Measurements from ENCODE around the gene PAN2.
"Not testable (repeated sequence)": the region's sequence is repeated elsewhere in the genome, so short reads cannot be mapped to it uniquely, and the experiment has no call there.

Gene PAN2

GRCh38 chr12:56339158-56339422 is 5.3 kb upstream of the PAN2 start:
- no peak for DNase-seq

GRCh38 chr12:56338308-56339157 is 4.7 kb upstream of the PAN2 start, which contains the start of gene IL23A:
Gene IL23A, plus strand, starts transcription at chr12:56338884. Its CDS starts 161 bp downstream, at chr12:56339045.
- DNase-seq, result peak; percentile 91

DNA sequence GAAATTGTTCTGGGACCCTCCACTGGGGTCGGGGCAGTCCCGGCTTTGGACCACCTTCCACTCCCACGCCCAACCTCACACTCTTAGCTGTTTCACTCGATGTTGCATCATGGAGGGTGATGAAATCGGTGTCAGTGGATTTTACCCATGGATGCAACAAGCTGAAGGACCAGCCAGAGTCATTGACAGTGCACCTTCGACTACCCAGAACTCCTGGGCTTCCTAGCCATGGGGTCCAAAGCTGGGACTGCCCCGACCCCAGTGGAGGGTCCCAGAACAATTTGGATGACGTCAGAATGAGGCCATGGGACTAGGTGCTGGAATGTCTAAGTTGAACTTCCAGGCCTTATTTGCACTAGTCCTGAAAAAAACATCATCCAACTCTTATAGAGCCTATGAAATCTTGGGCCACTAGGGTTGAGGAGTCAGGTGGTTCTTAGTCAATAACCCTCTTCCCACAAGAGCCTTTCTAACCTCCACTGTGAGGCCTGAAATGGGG is 4.0 kb upstream of the PAN2 start:
- DNase-seq, result no peak

- no peak for DNase-seq
These were observed 2.8 kb upstream of the PAN2 start for GRCh38 chr12:56336361-56337167.

DNA sequence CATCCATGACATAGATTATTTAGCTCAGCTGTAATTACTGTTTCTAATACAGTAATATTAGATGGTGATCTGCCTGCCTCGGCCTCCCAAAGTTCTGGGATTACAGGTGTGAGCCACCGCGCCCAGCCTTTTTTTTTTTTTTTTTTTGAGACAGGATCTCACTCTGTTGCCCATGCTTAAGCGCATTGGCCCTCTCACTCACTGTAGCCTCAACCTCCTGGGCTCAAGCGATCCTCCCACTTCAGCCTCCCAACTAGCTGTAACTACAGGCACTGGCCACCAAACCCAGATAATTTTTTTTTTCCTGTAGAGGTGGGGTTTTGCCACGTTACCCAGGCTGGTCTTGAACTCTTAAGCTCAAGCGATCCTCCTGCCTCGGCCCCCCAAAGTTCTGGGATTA is 1.7 kb upstream of the PAN2 start:
- not testable (repeated sequence) for DNase-seq

DNA sequence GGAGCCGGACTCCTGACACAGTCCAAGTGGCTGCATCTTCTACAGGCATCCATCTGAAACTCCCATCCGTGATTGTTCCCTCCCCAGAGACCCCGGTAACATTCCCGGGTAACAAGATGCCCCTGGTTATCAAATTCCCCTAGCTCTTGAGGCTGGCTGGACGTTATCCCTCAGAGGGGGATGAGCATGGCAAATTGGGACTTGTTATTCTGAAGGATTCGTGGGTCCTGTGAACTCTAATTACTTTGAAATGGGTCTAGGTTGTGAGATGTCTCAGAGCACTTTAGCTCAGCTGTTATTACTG is 642 bp upstream of the PAN2 start:
- DNase-seq, result no peak

DNA sequence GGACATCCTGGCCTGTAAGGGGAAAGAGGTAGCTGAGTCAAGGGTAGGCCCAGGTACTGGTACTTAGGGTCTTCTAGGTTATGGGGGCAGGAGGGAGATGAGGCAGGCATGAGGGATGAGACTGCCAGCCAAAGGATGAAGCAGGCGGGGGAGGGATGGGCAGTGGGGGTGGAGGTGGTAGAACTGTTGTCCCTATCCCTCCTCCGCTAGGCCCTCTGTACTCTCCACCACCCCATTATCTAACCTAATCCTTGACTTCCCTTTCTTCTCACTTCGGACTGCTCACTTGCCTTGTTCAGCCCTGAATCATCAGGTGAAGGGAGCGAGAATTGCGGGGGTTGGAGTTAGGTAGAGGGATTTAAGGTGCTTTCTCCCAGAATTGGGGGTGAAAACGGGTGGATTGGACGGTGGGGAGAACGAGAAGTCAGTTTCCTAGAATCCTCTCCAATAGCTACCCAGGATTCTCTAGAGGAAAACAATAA is 562 bp downstream of the PAN2 start:
- DNase-seq, result no peak

- DNase-seq, result no peak
These were observed 1.1 kb downstream of the PAN2 start for GRCh38 chr12:56332512-56333196.

DNA sequence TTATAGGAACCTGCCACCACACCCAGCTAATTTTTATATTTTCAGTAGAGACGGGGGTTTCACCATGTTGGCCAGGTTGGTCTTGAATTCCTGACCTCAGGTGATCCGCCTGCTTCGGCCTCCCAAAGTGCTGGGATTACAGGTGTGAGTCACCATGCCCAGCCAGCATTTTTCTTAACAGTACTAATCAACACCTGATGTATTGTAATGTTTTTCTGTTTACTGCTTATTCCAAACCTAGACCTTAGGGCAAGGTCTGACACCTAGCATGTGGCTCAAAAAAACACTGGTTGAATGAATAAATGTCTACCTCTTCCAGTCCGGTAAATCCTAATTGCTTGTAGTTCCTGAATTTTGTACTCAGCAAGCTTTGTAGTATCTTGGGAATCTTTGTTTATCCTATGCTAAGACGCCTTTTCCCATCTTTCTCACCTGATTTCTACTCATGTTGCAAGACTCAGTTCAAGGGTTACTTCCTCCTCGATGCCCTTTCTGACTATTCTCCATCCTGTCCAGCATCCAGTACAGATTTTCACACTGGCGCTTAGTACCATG is 2.8 kb downstream of the PAN2 start:
- DNase-seq, result no peak

- DNase-seq, result no peak
These were observed 7.3 kb downstream of the PAN2 start for GRCh38 chr12:56326533-56326932.

- no peak for DNase-seq
These were observed 7.7 kb downstream of the PAN2 start for GRCh38 chr12:56326126-56326525.

GRCh38 chr12:56324206-56324605 is 9.6 kb downstream of the PAN2 start:
- DNase-seq, result no peak

DNA sequence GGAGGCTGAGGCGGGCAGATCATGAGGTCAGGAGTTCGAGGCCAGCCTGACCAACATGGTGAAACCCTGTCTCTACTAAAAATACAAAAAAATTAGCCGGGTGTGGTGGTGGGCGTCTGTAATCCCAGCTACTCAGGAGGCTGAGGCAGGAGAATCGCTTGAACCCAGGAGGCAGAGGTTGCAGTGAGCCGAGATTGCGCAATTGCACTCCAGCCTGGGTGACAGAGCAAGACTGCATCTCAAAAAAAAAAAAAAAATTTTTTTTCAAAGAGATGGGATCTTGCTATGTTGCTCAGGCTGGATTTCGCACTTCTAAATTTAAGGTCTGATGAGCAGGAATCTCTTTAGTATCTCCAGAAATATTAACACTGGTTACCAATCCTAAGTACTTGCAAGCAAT is 12.2 kb downstream of the PAN2 start:
- DNase-seq, result not testable (repeated sequence)

DNA sequence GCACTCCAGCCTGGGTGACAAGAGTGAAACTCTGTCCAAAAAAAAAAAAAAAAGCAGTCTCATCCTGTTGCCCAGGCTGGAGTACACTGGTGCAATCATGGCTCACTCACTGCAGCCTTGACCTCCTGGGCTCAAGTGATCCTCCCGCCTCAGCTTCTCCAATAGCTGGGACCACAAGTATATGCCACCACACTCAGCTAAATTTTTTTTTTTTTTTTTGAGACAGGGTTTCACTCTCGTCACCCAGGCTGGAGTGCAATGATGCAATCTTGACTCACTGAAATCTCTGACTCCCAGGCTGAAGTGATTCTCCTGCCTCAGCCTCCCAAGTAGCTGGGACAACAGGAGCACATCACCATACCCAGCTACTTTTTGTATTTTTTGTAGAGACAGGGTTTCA is 12.8 kb downstream of the PAN2 start:
- DNase-seq, result peak; percentile 14

DNA sequence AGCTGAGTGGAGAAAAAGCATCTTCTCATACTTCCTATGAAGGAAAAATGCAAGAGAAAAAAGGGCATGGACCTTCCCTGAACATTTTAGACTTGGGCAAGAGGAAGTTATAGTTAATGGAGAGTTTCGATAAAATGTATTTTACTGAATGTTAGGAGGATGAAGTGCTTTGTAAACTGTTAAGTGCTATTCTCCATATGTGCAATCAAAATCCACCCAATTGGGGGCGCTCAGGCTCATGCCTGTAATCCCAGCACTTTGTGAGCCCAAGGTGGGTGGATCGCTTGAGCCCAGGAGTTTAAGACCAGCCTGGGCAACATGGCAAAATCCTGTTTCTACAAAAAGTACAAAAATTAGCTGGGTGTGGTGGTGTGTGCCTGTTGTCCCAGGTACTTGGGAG is 16.1 kb downstream of the PAN2 start:
- no peak for DNase-seq

DNA sequence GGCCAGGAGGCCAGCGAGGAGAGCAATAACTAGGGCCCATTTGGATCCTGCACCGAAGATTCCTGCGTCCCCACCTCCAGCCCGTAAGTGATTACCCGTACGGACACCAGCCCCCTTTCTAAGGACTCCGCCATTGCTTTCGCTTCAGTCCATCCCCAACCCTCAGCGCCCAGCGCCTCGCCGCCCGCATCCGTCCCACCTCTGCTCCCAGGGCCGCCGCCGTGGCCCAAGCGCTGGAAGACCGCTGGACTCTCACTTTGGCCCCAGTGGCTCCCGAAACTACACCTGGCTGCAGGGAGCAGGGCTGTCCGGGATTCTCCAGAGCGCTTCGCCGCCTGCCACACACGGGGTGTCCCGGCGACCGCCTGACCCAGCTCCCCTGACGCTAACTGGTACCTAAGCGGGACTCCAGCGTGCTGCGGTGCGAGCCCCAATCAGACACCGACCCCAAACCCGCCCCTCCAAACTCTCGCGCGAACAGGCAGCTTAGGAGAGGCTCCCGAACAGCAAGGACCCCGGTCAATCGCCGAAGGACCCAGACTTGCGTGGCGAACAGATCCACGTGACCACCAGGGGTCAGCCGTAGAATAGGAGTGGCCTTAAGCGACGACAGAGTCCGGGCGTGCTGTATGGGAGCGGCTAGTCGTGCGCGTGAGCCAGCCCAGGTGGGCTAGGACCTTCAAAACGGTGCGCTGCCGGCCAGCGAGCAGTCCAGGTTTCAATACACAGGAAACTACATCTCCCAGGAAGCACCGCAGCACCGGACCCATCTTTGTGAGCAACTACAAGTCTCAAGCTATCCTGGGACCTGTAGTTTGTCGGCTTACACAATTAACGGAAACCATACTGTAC is 18.0 kb downstream of the PAN2 start, which contains the start of gene CNPY2:
Gene CNPY2 (minus strand): TSS at position 367 of the 852 bp plus-strand sequence. CDS start 771 bp downstream, outside the sequence.
- DNase-seq, result peak; percentile 97

- DNase-seq, result no peak
These were observed 18.6 kb downstream of the PAN2 start for GRCh38 chr12:56315249-56315621.

GRCh38 chr12:56311003-56311402 is 22.8 kb downstream of the PAN2 start:
- DNase-seq, result no peak

GRCh38 chr12:56308714-56309113 is 25.1 kb downstream of the PAN2 start:
- DNase-seq, result no peak

- DNase-seq, result no peak
These were observed 26.4 kb downstream of the PAN2 start for GRCh38 chr12:56307221-56307965.

GRCh38 chr12:56304872-56305590 is 28.8 kb downstream of the PAN2 start:
- DNase-seq, result no peak

Data from stimulated activated CD4-positive, alpha-beta T cell treated with anti-CD3 and anti-CD28 coated beads, Interleukin-15, amount 100 ng/mL, for 24 hours (primary cell).